NOMO-1 treated with dmso at 0.1 percent for 144 hours (cell line): ENCODE results near the gene NMB.
"Not testable (repeated sequence)": the region's sequence is repeated elsewhere in the genome, so short reads cannot be mapped to it uniquely, and the experiment has no call there.

Source experiments
- DNase-seq: peaks from one replicate; lab custom pipeline; 2025; ENCODE audit not compliant: unreplicated experiment; lab: John Stamatoyannopoulos, UW

The NMB gene, protein sequence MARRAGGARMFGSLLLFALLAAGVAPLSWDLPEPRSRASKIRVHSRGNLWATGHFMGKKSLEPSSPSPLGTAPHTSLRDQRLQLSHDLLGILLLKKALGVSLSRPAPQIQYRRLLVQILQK

GRCh38 chr15:84658080-84658787 is at the start of gene NMB:
Gene NMB (minus strand): TSS chr15:84658199. CDS start chr15:84658152, 47 bp downstream.
- DNase-seq: peak; percentile 88

- DNase-seq: no peak
Observed at GRCh38 chr15:84703808-84704207, 45.8 kb upstream of the NMB start.

- no peak for DNase-seq
Observed at GRCh38 chr15:84702961-84703482, 45.0 kb upstream of the NMB start.

- DNase-seq: no peak
Observed at GRCh38 chr15:84699538-84700191, 41.7 kb upstream of the NMB start.

DNA sequence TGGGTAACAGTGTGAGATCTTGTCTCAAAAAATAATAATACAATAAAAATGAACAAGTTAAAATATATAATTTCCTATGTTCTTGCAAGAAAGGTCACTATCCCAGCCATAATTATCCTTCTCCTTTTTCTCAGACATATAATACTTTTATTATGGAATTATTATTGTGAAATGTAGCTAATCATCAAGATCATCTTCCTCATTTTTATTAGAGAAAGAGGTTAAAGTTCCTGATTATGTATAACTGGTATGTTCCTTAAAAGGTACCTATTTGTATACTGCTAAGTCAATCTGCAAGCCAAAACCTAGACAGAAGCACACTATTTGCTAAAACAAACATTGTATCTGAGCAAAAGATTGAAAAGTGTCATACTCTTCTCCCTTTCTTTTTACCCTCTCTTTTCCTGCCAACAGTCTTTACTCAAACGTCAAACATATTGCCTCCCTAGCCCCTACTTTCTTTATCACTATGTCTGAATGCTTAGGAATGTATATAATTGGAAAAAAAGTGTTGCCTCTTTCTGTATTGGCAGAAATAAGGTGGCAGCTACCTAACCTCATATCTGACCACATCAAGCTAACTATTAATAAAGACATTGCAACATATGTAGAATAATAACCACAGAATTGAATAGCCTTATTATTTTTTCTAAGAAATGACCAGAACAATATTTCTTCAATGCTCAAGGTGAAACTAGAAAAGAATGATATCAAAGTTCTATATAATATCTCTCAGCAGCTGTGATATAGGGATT is 39.4 kb upstream of the NMB start:
- no peak for DNase-seq

GRCh38 chr15:84696757-84697156 is 38.8 kb upstream of the NMB start:
- no peak for DNase-seq

- no peak for DNase-seq
Observed at GRCh38 chr15:84690342-84690741, 32.3 kb upstream of the NMB start.

DNA sequence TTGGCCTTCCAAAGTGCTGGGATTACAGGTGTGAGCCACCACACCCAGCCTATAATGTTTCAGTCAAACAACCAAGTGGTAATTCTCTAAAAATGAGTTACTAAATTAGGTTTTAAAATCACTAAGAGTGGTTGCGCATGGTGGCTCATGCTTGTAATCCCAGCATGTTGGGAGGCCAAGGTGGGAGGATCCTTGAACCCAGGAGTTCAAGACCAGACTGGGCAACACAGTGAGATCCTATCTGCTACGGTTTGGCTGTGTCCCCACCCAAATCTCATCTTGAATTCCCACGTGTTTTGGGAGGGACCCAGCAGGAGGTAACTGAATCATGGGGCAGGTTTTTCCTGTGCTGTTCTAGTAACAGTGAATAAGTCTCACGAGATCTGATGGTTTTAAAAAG is 31.9 kb upstream of the NMB start:
- no peak for DNase-seq

GRCh38 chr15:84686446-84686845 is 28.4 kb upstream of the NMB start:
- DNase-seq: not testable (repeated sequence)

- DNase-seq: no peak
Observed at GRCh38 chr15:84685304-84685703, 27.3 kb upstream of the NMB start.

DNA sequence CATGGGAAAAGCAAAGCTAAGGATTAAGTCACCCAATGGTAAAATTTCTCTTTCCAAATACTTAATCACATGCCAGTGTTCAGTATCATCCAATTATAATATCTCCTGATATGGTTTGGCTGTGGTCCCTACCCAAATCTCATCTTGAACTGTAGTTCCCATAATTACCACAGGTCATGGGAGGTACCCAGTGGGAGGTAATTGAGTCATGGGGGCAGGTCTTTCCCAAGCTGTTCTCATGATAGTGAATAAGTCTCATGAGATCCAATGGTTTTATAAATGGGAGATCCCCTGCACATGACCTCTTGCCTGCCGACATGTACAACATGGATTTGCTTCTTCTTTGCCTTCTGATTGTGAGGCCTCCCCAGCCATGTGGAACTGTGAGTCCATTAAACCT is 26.1 kb upstream of the NMB start:
- no peak for DNase-seq

- DNase-seq: peak; percentile 3
Observed at GRCh38 chr15:84681831-84682230, 23.8 kb upstream of the NMB start.

GRCh38 chr15:84671211-84671610 is 13.2 kb upstream of the NMB start:
- DNase-seq: no peak

DNA sequence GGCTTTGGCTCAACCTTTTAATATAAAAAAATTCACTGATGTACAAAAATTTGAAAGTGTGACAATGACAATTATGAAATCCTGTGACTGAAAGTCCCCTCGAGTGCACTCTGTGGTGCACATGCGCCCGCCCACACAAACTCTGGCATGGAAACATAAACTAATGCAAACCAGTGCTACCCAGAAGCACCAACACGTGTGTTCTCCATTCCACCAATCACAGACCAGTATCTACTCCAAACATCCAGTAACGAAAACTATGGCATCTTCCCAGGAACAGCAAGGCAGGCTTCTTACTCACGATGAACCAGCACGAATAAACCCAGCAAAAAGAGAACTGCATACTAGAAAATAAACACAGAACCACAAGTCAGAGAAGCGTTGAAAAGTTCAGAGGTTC is 11.7 kb upstream of the NMB start:
- no peak for DNase-seq

GRCh38 chr15:84668221-84668982 is 10.4 kb upstream of the NMB start:
- no peak for DNase-seq

- no peak for DNase-seq
Observed at GRCh38 chr15:84666373-84666772, 8.4 kb upstream of the NMB start.

DNA sequence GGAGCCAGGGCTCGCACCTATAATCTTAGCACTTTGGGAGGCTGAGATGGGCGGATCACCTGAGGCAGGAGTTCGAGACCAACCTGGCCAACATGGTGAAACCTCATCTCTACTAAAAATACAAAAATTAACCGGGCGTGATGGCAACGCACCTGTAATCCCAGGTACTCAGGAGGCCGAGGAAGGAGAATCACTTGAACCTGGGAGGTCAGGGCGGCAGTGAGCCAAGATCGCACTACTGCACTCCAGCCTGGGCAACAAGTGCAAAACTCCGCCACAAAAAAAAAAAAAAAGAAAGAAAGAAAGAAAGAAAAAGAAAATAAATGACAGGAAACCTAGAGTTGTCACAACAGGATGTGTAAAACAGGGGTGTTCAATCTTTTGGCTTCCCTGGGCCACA is 3.0 kb upstream of the NMB start:
- no peak for DNase-seq

DNA sequence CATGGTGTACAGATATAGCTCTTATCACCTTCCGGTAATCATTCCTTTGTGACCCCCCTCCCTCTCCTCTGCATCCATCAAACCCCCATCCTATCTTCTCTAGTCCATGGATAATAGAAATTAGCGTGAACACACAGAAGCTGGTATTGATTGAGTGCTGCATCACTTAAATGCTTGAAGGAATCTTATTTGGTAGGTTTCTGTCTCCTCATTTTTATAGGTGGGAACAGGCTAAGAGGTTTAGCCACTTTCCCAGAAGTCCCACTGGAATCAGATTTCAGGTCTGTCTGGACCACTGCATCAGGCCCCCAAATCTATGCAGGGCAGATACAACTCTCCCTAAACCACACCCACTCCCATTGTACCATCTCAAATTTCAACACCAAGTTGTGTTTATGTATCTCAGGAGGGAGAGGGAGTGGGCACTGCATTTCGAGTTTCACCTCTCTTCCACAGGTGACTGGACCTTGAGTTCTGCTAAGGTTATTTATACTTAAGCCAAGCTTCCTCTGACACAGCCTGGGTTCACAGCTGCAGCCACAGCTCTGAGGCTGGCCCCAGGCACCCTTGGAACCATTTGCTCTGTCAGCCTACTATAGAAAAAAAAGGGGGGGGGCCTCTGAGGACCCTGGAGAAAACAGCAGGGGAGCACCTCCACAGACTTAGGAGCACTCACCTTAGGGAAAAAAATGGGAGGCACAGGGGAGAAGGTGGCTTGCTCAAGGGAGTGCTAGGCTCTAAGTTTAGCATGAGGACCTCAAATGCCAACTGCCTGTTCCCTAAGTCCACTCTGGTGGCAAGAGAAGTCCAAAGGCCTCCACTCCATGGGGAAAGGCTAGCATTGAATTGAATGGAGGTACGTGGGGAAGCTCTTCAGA is 2.1 kb upstream of the NMB start:
- DNase-seq: no peak

DNA sequence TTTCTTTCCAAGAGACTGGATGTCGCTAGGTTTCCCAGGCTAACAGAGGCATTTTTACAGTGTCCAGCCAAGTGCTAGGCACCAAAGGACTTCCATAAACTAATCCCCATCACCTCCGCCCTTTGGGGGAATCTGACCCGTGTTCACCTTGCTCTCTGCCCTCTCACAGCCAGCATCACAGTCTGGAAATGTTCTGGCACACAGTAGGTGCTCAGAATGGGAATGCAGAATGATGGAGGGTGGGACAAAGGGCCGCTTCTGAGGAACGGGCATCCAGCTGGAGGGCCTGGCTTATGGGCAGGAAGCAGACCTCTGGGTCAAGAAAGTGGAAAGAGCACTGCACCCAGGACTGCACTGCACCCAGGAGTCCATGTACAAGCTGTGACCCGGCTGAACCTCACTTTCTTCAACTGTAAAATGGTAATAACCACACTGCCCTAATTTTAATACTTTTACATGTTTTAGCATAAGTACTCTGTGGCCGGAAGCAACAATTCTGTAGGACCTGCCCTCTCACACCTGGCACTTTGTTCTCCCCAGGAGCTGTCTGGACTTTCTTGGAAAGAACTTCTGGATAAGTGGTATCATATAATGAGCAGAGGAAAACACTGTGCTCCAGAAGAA is 901 bp upstream of the NMB start:
- DNase-seq: no peak

DNA sequence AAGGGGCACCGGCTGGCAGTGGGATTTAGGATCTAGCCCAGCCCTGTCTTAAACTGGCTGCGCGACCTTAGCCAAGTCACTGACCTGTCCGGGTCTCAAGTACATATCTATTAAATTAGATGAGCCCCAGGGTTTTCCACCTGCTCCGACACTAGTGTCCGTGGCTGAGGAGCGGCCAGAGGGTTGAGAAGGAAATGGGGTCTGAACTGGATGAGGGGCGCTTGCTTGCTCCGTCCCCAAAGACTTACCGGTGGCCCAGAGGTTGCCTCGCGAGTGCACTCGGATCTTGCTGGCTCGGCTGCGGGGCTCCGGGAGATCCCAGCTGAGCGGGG is 285 bp downstream of the NMB start:
- DNase-seq: no peak
